HepG2 (cell line): ENCODE measurements around the gene SIX3. TPM values are rescaled to one million over a fixed set of nuclear protein-coding genes. Genes with fewer than 3 reads are reported as not detected.

Experiments used
- BHLHE40 ChIP-seq: IDR thresholded peaks from 2 replicates; pipeline ENCODE4 v1.6.1; 2011; ENCODE audit warnings: low read length, improper control_type of control experiment
- KDM6A ChIP-seq: IDR thresholded peaks from 2 replicates; pipeline ENCODE4 v1.6.1; 2016; ENCODE audit warnings: low read depth
- SSRP1 ChIP-seq: IDR thresholded peaks from 2 replicates; pipeline ENCODE4 v1.6.1; 2016; ENCODE audit warnings: control low read depth
- TAF15 ChIP-seq: fragments of 200-400 bp; formaldehyde crosslinking; IDR thresholded peaks from one replicate; pipeline ENCODE4 v1.6.1; 2018; ENCODE audit warnings: mild to moderate bottlenecking, low read depth, low read length; ENCODE audit not compliant: poor library complexity, severe bottlenecking
- ZKSCAN1 ChIP-seq: fragments of 150-350 bp; IDR thresholded peaks from 2 replicates; pipeline ENCODE4 v1.6.1; 2014; ENCODE audit warnings: low read length
- ZNF232 ChIP-seq: sonication (generic); formaldehyde crosslinking; IDR thresholded peaks from 2 replicates; pipeline ENCODE4 v1.4.0; 2020; ENCODE audit warnings: missing genetic modification reagents, borderline replicate concordance
- ZNF263 ChIP-seq: sonication (generic); formaldehyde crosslinking; IDR thresholded peaks from 2 replicates; pipeline ENCODE4 v1.4.0; 2020; ENCODE audit warnings: missing genetic modification reagents
- polyA plus RNA-seq, 8 experiments: library from polyadenylated mRNA; depleted of rRNA in 3 of 8; stranded (reverse) in 7 of 8; unstranded in 1 of 8; fragments of >200 nt; fragmentation: Illumina TruSeq in 4 of 8; extraction: Trizol in 4 of 8; gene quantifications; 2 replicates each; pipeline versions ENCODE4 v1.2.1 to v1.2.3, GENCODE V29; 2011 to 2016; ENCODE audit warnings: low read depth in 4 of 8, missing spikeins in 1 of 8, mixed read lengths in 1 of 8; ENCODE audit not compliant: insufficient read depth in 1 of 8
- total RNA-seq, 5 experiments: library from RNA; depleted of rRNA; stranded (reverse); fragments of >200 nt; fragmentation: Illumina TruSeq; extraction: Trizol; gene quantifications; 2 replicates each; pipeline ENCODE4 v1.2.3, GENCODE V29; 2016; ENCODE audit warnings: low read depth in 1 of 5
- TF ChIP-seq, protein P1 (sequence below): sonication (generic); formaldehyde crosslinking; IDR thresholded peaks from 2 replicates; pipeline ENCODE4 v1.8.0; 2022; ENCODE audit warnings: mild to moderate bottlenecking, missing genetic modification reagents; ENCODE audit not compliant: insufficient replicate concordance
- TF ChIP-seq, protein P2 (sequence below): sonication (generic); formaldehyde crosslinking; IDR thresholded peaks from one replicate; pipeline ENCODE4 v1.5.1; 2020; ENCODE audit warnings: mild to moderate bottlenecking, missing genetic modification reagents; ENCODE audit errors: not compliant biosample characterization
- TF ChIP-seq, protein P3 (sequence below): sonication (generic); formaldehyde crosslinking; IDR thresholded peaks from 2 replicates; pipeline ENCODE4 v1.9.0; 2021; ENCODE audit warnings: missing genetic modification reagents, borderline replicate concordance

Gene SIX3
- total and polyA plus RNA-seq, 2 of the 13 experiments (the other 11 are each of a cell fraction or from before 2014, with no cell fraction given): not detected

DNA sequence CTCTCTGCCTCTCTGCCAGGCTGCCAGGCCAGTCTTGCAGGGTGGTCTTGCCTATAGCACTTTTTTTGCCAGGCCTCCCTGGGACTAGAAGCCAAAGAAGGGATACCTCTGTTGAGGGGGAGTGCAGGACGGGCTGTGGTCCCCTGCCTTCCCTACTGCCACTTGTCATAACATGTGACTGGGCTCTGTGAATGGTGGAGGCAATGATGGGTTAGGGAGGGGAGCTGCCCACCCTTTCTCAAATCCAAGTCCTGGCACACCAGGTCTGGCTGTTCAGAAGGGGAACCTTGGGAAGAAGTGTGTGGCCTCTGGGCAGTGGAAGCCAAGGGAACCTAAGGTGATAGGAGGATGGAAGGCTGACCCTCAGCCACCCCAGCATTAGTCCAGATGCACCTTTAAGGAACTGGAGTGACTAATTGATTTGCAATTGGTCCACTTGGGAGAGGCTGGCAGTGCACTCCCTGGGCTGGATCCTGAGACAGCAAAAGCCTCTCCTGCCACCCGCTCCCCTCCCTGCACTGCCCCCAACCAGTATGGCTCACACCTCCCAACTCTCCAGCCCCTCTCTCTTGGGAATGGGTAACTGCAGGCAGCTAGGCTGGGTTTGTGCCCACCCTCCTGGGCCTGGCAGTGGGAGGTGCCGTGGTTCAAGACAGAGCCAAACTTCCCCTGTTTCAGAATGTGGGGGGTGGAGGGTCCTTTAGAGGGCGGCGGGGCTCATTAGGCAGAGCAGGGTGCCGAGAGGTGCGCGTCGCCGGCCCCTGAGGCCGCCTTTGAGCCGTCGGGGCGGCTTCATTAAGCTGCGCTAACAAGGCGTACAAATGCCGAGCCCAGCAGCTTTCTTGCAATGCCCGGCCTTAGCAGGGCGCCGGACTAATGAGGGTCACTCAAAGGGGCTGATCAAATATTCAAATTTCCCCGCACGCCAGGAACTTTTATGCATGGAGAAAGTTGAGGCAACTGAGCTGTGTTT is 4.5 kb upstream of the SIX3 start (continued):
- TF ChIP-seq, protein P1, sequence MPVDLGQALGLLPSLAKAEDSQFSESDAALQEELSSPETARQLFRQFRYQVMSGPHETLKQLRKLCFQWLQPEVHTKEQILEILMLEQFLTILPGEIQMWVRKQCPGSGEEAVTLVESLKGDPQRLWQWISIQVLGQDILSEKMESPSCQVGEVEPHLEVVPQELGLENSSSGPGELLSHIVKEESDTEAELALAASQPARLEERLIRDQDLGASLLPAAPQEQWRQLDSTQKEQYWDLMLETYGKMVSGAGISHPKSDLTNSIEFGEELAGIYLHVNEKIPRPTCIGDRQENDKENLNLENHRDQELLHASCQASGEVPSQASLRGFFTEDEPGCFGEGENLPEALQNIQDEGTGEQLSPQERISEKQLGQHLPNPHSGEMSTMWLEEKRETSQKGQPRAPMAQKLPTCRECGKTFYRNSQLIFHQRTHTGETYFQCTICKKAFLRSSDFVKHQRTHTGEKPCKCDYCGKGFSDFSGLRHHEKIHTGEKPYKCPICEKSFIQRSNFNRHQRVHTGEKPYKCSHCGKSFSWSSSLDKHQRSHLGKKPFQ: no peak
- TF ChIP-seq, protein P2, sequence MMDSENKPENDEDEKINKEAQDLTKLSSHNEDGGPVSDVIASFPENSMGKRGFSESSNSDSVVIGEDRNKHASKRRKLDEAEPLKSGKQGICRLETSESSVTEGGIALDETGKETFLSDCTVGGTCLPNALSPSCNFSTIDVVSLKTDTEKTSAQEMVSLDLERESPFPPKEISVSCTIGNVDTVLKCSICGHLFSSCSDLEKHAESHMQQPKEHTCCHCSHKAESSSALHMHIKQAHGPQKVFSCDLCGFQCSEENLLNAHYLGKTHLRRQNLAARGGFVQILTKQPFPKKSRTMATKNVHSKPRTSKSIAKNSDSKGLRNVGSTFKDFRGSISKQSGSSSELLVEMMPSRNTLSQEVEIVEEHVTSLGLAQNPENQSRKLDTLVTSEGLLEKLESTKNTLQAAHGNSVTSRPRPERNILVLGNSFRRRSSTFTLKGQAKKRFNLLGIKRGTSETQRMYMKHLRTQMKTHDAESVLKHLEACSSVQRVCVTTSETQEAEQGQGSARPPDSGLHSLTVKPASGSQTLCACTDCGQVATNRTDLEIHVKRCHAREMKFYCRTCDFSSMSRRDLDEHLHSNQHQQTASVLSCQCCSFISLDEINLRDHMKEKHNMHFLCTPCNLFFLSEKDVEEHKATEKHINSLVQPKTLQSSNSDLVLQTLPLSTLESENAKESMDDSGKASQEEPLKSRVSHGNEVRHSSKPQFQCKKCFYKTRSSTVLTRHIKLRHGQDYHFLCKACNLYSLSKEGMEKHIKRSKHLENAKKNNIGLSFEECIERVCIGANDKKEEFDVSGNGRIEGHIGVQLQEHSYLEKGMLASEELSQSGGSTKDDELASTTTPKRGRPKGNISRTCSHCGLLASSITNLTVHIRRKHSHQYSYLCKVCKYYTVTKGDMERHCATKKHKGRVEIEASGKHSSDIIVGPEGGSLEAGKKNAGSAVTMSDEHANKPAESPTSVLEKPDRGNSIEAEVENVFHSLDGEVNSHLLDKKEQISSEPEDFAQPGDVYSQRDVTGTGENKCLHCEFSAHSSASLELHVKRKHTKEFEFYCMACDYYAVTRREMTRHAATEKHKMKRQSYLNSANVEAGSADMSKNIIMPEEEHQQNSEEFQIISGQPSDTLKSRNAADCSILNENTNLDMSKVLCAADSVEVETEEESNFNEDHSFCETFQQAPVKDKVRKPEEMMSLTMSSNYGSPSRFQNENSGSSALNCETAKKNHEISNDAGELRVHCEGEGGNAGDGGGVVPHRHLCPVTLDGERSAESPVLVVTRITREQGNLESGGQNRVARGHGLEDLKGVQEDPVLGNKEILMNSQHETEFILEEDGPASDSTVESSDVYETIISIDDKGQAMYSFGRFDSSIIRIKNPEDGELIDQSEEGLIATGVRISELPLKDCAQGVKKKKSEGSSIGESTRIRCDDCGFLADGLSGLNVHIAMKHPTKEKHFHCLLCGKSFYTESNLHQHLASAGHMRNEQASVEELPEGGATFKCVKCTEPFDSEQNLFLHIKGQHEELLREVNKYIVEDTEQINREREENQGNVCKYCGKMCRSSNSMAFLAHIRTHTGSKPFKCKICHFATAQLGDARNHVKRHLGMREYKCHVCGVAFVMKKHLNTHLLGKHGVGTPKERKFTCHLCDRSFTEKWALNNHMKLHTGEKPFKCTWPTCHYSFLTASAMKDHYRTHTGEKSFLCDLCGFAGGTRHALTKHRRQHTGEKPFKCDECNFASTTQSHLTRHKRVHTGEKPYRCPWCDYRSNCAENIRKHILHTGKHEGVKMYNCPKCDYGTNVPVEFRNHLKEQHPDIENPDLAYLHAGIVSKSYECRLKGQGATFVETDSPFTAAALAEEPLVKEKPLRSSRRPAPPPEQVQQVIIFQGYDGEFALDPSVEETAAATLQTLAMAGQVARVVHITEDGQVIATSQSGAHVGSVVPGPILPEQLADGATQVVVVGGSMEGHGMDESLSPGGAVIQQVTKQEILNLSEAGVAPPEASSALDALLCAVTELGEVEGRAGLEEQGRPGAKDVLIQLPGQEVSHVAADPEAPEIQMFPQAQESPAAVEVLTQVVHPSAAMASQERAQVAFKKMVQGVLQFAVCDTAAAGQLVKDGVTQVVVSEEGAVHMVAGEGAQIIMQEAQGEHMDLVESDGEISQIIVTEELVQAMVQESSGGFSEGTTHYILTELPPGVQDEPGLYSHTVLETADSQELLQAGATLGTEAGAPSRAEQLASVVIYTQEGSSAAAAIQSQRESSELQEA: no peak
- TF ChIP-seq, protein P3, sequence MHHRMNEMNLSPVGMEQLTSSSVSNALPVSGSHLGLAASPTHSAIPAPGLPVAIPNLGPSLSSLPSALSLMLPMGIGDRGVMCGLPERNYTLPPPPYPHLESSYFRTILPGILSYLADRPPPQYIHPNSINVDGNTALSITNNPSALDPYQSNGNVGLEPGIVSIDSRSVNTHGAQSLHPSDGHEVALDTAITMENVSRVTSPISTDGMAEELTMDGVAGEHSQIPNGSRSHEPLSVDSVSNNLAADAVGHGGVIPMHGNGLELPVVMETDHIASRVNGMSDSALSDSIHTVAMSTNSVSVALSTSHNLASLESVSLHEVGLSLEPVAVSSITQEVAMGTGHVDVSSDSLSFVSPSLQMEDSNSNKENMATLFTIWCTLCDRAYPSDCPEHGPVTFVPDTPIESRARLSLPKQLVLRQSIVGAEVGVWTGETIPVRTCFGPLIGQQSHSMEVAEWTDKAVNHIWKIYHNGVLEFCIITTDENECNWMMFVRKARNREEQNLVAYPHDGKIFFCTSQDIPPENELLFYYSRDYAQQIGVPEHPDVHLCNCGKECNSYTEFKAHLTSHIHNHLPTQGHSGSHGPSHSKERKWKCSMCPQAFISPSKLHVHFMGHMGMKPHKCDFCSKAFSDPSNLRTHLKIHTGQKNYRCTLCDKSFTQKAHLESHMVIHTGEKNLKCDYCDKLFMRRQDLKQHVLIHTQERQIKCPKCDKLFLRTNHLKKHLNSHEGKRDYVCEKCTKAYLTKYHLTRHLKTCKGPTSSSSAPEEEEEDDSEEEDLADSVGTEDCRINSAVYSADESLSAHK: no peak
- TF ChIP-seq ZNF232 (CRISPR knock-in tag): no peak
- no peak for TF ChIP-seq ZNF263 (CRISPR knock-in tag)
- no peak for TF ChIP-seq SSRP1 (CRISPR knock-in tag)
- no peak for TF ChIP-seq KDM6A
- no peak for TF ChIP-seq BHLHE40
- no peak for TF ChIP-seq TAF15
- no peak for TF ChIP-seq ZKSCAN1
